Muscle layer of colon (tissue), 2 donors: ENCODE measurements around the gene SCGB1D4.
"Not testable (repeated sequence)": the region's sequence is repeated elsewhere in the genome, so short reads cannot be mapped to it uniquely, and the experiment has no call there.

ENCODE experiments used
- H3K27ac ChIP-seq: one replicate; pipeline ENCODE4 v1.7.0; 2013; ENCODE audit warnings: low read depth, mild to moderate bottlenecking, low read length, moderate library complexity
- H3K27me3 ChIP-seq, 2 donors: one replicate each; pipeline ENCODE4 v1.7.0; 2013; ENCODE audit warnings: low read length in 2 of 2, mild to moderate bottlenecking in 2 of 2; ENCODE audit not compliant: insufficient read depth in 2 of 2, control insufficient read depth in 1 of 2
- H3K36me3 ChIP-seq: one replicate; pipeline ENCODE4 v1.7.0; 2013; ENCODE audit warnings: mild to moderate bottlenecking, low read length; ENCODE audit not compliant: insufficient read depth
- H3K4me1 ChIP-seq: one replicate; pipeline ENCODE4 v1.7.0; 2013; ENCODE audit warnings: mild to moderate bottlenecking, low read length; ENCODE audit not compliant: insufficient read depth
- H3K4me3 ChIP-seq, 2 donors: one replicate each; pipeline ENCODE4 v1.7.0; 2013; ENCODE audit warnings: low read length in 2 of 2, low read depth in 1 of 2, mild to moderate bottlenecking in 1 of 2, moderate library complexity in 1 of 2
- H3K9ac ChIP-seq: one replicate; pipeline ENCODE4 v1.7.0; 2013; ENCODE audit warnings: low read length
- H3K9me3 ChIP-seq: one replicate; pipeline ENCODE4 v1.7.0; 2013; ENCODE audit warnings: mild to moderate bottlenecking, low read length
- donor health status: abdominal sarcoma.
- donor health status: Adenocarcinoma of cecum.

The SCGB1D4 gene

DNA sequence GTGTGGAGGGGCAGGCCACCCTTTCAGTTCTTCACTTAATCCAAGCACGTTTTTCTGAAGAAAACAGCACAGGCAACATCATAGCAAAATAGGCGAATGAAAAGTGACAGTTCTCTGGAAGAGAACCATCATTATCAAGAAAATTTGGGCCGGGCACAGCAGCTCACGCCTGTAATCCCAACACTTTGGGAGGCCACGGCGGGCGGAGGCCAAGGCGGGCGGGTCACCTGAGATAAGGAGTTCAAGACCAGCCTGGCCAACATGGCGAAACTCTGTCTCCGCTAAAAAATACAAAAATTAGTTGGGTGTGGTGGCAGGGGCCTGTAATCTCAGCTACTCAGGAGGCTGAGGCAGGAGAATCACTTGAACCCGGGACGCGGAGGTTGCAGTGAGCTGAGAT is 28.7 kb upstream of the SCGB1D4 start:
- H3K4me3 ChIP-seq, H3K36me3 ChIP-seq, H3K27me3 ChIP-seq, H3K27ac ChIP-seq, H3K4me1 ChIP-seq, H3K9me3 ChIP-seq, H3K9ac ChIP-seq: not testable (repeated sequence)

DNA sequence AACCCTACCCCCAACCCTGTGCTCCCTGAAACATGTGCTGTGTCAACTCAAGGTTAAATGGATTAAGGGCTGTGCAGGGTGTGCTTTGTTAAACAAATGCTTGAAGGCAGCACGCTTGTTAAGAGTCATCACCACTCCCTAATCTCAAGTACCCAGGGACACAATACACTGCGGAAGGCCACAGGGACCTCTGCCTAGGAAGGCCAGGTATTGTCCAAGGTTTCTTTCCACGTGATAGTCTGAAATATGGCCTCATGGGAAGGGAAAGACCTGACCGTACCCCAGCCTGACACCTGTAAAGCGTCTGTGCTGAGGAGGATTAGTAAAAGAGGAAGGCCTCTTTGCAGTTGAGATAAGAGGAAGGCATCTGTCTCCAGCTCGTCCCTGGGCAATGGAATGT is 27.8 kb upstream of the SCGB1D4 start:
- not testable (repeated sequence) for H3K9me3 ChIP-seq, H3K4me1 ChIP-seq, H3K27ac ChIP-seq, H3K36me3 ChIP-seq, H3K9ac ChIP-seq, H3K27me3 ChIP-seq, H3K4me3 ChIP-seq

DNA sequence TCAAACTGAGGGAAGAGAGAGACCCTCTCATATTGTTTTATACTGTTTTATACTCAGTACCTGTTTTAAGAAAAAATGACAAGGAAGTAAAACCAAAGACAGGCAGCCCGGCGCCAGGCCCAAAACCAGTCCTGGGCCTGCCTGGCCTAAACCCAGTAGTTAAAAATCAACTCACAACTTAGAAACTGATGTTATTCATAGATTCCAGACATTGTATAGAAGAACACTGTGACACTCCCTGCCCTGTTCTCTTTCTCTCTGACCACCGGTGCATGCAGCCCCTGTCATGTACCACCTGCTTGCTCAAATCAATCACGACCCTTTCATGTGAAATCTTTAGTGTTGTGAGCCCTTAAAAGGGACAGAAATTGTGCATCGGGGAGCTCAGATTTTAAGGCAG is 26.9 kb upstream of the SCGB1D4 start:
- not testable (repeated sequence) for H3K9me3 ChIP-seq, H3K27me3 ChIP-seq, H3K4me1 ChIP-seq, H3K9ac ChIP-seq, H3K36me3 ChIP-seq, H3K27ac ChIP-seq, H3K4me3 ChIP-seq

GRCh38 chr11:62324731-62325556 is 26.1 kb upstream of the SCGB1D4 start:
- H3K4me1 ChIP-seq, result no peaks in the 10 kb centered on the region
- H3K27me3 ChIP-seq, result no peaks in the 10 kb centered on the region
- no peak overlapping the region for H3K27ac ChIP-seq
- no peaks in the 10 kb centered on the region for H3K36me3 ChIP-seq
- H3K9ac ChIP-seq, result no peak overlapping the region
- no peak overlapping the region for H3K4me3 ChIP-seq
- no peaks in the 10 kb centered on the region for H3K9me3 ChIP-seq

- no peak overlapping the region for H3K27ac ChIP-seq
- no peak overlapping the region for H3K9ac ChIP-seq
- no peaks in the 10 kb centered on the region for H3K36me3 ChIP-seq
- H3K4me3 ChIP-seq, result no peak overlapping the region
- H3K9me3 ChIP-seq, result no peaks in the 10 kb centered on the region
- no peaks in the 10 kb centered on the region for H3K4me1 ChIP-seq
- no peaks in the 10 kb centered on the region for H3K27me3 ChIP-seq
Observed at GRCh38 chr11:62322524-62322923, 23.6 kb upstream of the SCGB1D4 start.

- Histone ChIP-seq H3K9me3 (no peaks in the 10 kb centered on the region), H3K27ac (no peak overlapping the region), H3K4me3 (no peak overlapping the region), H3K27me3 (peaks cover 0 to 7% of the 10 kb centered on the region in 2 donors), H3K36me3 (no peaks in the 10 kb centered on the region), H3K9ac (no peak overlapping the region), H3K4me1 (no peaks in the 10 kb centered on the region)
Observed at GRCh38 chr11:62315431-62315830, 16.6 kb upstream of the SCGB1D4 start.

DNA sequence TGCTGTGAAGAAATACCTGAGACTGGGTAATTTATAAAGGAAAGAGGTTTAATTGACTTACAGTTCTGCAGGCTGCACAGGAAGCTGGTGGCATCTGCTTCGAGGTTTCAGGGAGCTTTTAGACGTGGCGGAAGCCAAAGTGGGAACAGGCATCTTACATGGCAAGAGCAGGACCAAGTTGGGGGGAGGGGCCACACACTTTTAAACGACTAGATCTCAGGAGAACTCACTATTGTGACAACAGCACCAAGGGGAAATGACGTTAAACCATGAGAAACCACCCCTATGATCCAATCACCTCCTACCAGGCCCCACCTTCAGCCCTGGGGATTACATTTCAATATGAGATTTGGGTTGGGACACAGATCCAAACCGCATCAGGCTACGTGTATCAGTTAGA is 11.1 kb upstream of the SCGB1D4 start:
- H3K9ac ChIP-seq, result no peak overlapping the region
- no peak overlapping the region for H3K4me3 ChIP-seq
- H3K9me3 ChIP-seq, result no peaks in the 10 kb centered on the region
- no peak overlapping the region for H3K27ac ChIP-seq
- H3K36me3 ChIP-seq, result no peaks in the 10 kb centered on the region
- H3K27me3 ChIP-seq, result peaks cover 0 to 11% of the 10 kb centered on the region in 2 donors
- no peaks in the 10 kb centered on the region for H3K4me1 ChIP-seq

GRCh38 chr11:62307950-62308349 is 9.1 kb upstream of the SCGB1D4 start:
- no peak overlapping the region for H3K27ac ChIP-seq
- no peaks in the 10 kb centered on the region for H3K9me3 ChIP-seq
- no peak overlapping the region for H3K9ac ChIP-seq
- no peak overlapping the region for H3K4me3 ChIP-seq
- no peaks in the 10 kb centered on the region for H3K4me1 ChIP-seq
- no peaks in the 10 kb centered on the region for H3K36me3 ChIP-seq
- H3K27me3 ChIP-seq, result peaks cover 0 to 4% of the 10 kb centered on the region in 2 donors

GRCh38 chr11:62306227-62306626 is 7.4 kb upstream of the SCGB1D4 start:
- no peak overlapping the region for H3K4me3 ChIP-seq
- no peaks in the 10 kb centered on the region for H3K36me3 ChIP-seq
- peaks cover 0 to 4% of the 10 kb centered on the region in 2 donors for H3K27me3 ChIP-seq
- H3K9ac ChIP-seq, result no peak overlapping the region
- no peaks in the 10 kb centered on the region for H3K4me1 ChIP-seq
- H3K9me3 ChIP-seq, result no peaks in the 10 kb centered on the region
- H3K27ac ChIP-seq, result no peak overlapping the region

- H3K4me1 ChIP-seq, result no peaks in the 10 kb centered on the region
- no peaks in the 10 kb centered on the region for H3K9me3 ChIP-seq
- no peak overlapping the region for H3K27ac ChIP-seq
- H3K36me3 ChIP-seq, result no peaks in the 10 kb centered on the region
- no peak overlapping the region for H3K9ac ChIP-seq
- no peaks in the 10 kb centered on the region for H3K27me3 ChIP-seq
- H3K4me3 ChIP-seq, result no peak overlapping the region
Observed at GRCh38 chr11:62295504-62295903, 3.4 kb downstream of the SCGB1D4 start.

DNA sequence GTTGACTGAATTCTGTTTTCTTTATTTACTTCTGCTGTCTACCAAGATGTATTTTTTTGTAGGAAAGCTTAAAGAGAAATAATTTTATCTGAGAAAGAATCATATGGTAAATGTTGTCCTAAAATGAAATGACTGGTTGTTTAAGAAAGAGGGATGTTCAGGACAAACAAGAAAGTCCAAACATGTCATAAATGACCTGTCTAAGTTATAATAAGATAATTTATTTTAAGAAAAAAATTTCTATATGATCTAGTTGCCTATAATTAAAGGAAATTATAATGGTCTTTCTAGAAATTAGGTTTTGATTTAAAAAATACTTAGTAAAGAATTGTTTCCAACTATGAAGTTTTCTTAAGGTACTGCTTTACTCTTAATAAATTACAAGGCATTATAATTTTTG is 18.4 kb downstream of the SCGB1D4 start:
- H3K27me3 ChIP-seq, result no peaks in the 10 kb centered on the region
- no peak overlapping the region for H3K9ac ChIP-seq
- no peak overlapping the region for H3K27ac ChIP-seq
- H3K4me3 ChIP-seq, result no peak overlapping the region
- no peaks in the 10 kb centered on the region for H3K4me1 ChIP-seq
- no peaks in the 10 kb centered on the region for H3K36me3 ChIP-seq
- H3K9me3 ChIP-seq, result no peaks in the 10 kb centered on the region

DNA sequence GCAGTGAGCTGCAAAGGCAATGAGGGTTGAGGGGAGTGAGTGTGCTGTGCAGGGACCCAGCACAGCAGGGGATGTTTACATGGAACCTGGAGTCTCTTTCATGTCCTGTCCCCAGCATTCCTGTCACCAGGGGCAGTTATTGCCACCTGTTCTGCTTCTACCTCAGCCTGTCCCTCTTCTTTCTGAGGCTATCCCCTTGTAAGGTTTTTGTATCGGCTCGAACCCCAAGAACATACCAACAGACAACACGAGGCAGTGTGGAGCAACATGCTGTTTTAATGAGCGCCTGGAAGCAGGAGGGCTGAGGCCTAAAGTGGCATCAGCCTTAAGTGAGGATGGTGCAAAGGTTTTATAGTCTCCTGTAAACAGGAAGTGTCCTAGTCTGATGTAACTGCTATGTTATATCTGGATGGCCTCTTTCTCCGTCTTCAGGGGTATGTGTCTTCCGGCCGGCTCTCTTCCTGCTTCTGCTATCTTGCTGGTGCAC is 25.0 kb downstream of the SCGB1D4 start:
- H3K9me3 ChIP-seq, result no peaks in the 10 kb centered on the region
- no peak overlapping the region for H3K9ac ChIP-seq
- H3K4me3 ChIP-seq, result no peak overlapping the region
- no peak overlapping the region for H3K27ac ChIP-seq
- no peaks in the 10 kb centered on the region for H3K27me3 ChIP-seq
- H3K36me3 ChIP-seq, result no peaks in the 10 kb centered on the region
- H3K4me1 ChIP-seq, result no peaks in the 10 kb centered on the region
